NCI-H2081 (cell line): ENCODE data around the gene CLEC3A.
A peak's percentile ranks its signal among the peaks of the same experiment; 100 is the strongest.
"Not testable (repeated sequence)": the region's sequence is repeated elsewhere in the genome, so short reads cannot be mapped to it uniquely, and the experiment has no call there.

Experiments
- DNase-seq, 2 experiments: peaks; one replicate each; lab custom pipeline; 2025; lab: John Stamatoyannopoulos, UW

The CLEC3A gene

GRCh38 chr16:78022347-78023060, at the start of gene CLEC3A:
CLEC3A (plus strand) TSS chr16:78022548; CDS start chr16:78022627, 79 bp downstream.
- no peak for DNase-seq

GRCh38 chr16:77974883-77975282, 47.5 kb upstream of the CLEC3A start:
- DNase-seq = no peak

GRCh38 chr16:77975942-77976341, 46.4 kb upstream of the CLEC3A start:
- no peak for DNase-seq

GRCh38 chr16:77977339-77977738, 45.0 kb upstream of the CLEC3A start:
- no peak for DNase-seq

- no peak for DNase-seq
Measured at GRCh38 chr16:77985111-77985510, 37.2 kb upstream of the CLEC3A start.

- no peak for DNase-seq
Measured at GRCh38 chr16:77986011-77986740, 36.2 kb upstream of the CLEC3A start.

- DNase-seq = no peak
Measured at GRCh38 chr16:77987810-77988209, 34.5 kb upstream of the CLEC3A start.

- DNase-seq = no peak
Measured at GRCh38 chr16:77989846-77990245, 32.5 kb upstream of the CLEC3A start.

- no peak for DNase-seq
Measured at GRCh38 chr16:77991701-77992100, 30.6 kb upstream of the CLEC3A start.

GRCh38 chr16:77992381-77992780, 30.0 kb upstream of the CLEC3A start:
- DNase-seq = not testable (repeated sequence)

- DNase-seq = no peak
Measured at GRCh38 chr16:77993111-77993985, 29.0 kb upstream of the CLEC3A start.

- DNase-seq = no peak
Measured at GRCh38 chr16:77995843-77996455, 26.4 kb upstream of the CLEC3A start.

GRCh38 chr16:77998350-77999023, 23.9 kb upstream of the CLEC3A start:
- DNase-seq = no peak

GRCh38 chr16:78001451-78002025, 20.8 kb upstream of the CLEC3A start:
- no peak for DNase-seq

GRCh38 chr16:78002915-78003538, 19.3 kb upstream of the CLEC3A start:
- peak; percentile 78 to 88 for DNase-seq

GRCh38 chr16:78004517-78004916, 17.8 kb upstream of the CLEC3A start:
- DNase-seq = no peak

- DNase-seq = peak in 1 of 2 experiments; percentile 1
Measured at GRCh38 chr16:78005881-78006280, 16.5 kb upstream of the CLEC3A start.

GRCh38 chr16:78007121-78007520, 15.2 kb upstream of the CLEC3A start:
- DNase-seq = no peak

- no peak for DNase-seq
Measured at GRCh38 chr16:78024159-78024558, 1.8 kb downstream of the CLEC3A start.

- no peak for DNase-seq
Measured at GRCh38 chr16:78025631-78026030, 3.3 kb downstream of the CLEC3A start.

- DNase-seq = no peak
Measured at GRCh38 chr16:78028018-78028417, 5.7 kb downstream of the CLEC3A start.
